H9 (cell line): ENCODE results near the gene CXXC5. TPM values are rescaled to one million over a fixed set of nuclear protein-coding genes. Genes with fewer than 3 reads are reported as not detected.

Source experiments
- DNase-seq: peaks from one replicate; pipeline ENCODE4 v3.0.0-alpha.2; 2017
- H2AFZ ChIP-seq: one replicate; pipeline ENCODE4 v1.6.1; 2013; ENCODE audit warnings: mild to moderate bottlenecking, low read length, control low read depth, moderate library complexity
- H2AK5ac ChIP-seq: 2 replicates; pipeline ENCODE4 v1.6.1; 2013; ENCODE audit warnings: low read length, control low read depth, mixed read lengths; ENCODE audit not compliant: insufficient read length
- H2BK120ac ChIP-seq: one replicate; pipeline ENCODE4 v1.6.1; 2013; ENCODE audit warnings: low read depth, mild to moderate bottlenecking, low read length, control low read depth, inconsistent platforms; ENCODE audit not compliant: poor library complexity, severe bottlenecking
- H2BK12ac ChIP-seq: 2 replicates; pipeline ENCODE4 v1.6.1; 2013; ENCODE audit warnings: low read length, control low read depth, mixed read lengths, low read depth; ENCODE audit not compliant: insufficient read length
- H2BK15ac ChIP-seq: 2 replicates; pipeline ENCODE4 v1.6.1; 2013; ENCODE audit warnings: low read depth, low read length, control low read depth
- H2BK20ac ChIP-seq: one replicate; pipeline ENCODE4 v1.6.1; 2013; ENCODE audit warnings: low read depth, mild to moderate bottlenecking, low read length, control low read depth, inconsistent platforms; ENCODE audit not compliant: poor library complexity, severe bottlenecking
- H2BK5ac ChIP-seq: 2 replicates; pipeline ENCODE4 v1.6.1; 2013; ENCODE audit warnings: low read length, control low read depth, mixed read lengths; ENCODE audit not compliant: insufficient read length
- H3K14ac ChIP-seq: 2 replicates; pipeline ENCODE4 v1.6.1; 2013; ENCODE audit warnings: low read length, control low read depth; ENCODE audit not compliant: insufficient read depth
- H3K18ac ChIP-seq: 2 replicates; pipeline ENCODE4 v1.6.1; 2013; ENCODE audit warnings: low read depth, mild to moderate bottlenecking, mixed read lengths, low read length, control low read depth; ENCODE audit not compliant: insufficient read length
- H3K23ac ChIP-seq: 2 replicates; pipeline ENCODE4 v1.6.1; 2013; ENCODE audit warnings: low read length, control low read depth, mixed read lengths, low read depth; ENCODE audit not compliant: insufficient read length
- H3K23me2 ChIP-seq: 2 replicates; pipeline ENCODE4 v1.6.1; 2013; ENCODE audit warnings: low read depth, mild to moderate bottlenecking, mixed read lengths, low read length, control low read depth; ENCODE audit not compliant: insufficient read length, poor library complexity, severe bottlenecking
- H3K27ac ChIP-seq: 2 replicates; pipeline ENCODE4 v1.5.1; 2013; ENCODE audit warnings: low read length, control low read depth, mixed read lengths, low read depth; ENCODE audit not compliant: insufficient read length
- H3K27me3 ChIP-seq: 2 replicates; pipeline ENCODE4 v1.6.1; 2013; ENCODE audit warnings: low read length, control low read depth, inconsistent platforms; ENCODE audit not compliant: insufficient read depth
- H3K4ac ChIP-seq: 2 replicates; pipeline ENCODE4 v1.6.1; 2013; ENCODE audit warnings: low read depth, mild to moderate bottlenecking, control low read depth, inconsistent platforms, low read length, moderate library complexity
- H3K4me1 ChIP-seq: 2 replicates; pipeline ENCODE4 v1.6.1; 2013; ENCODE audit warnings: low read length, control low read depth, inconsistent platforms; ENCODE audit not compliant: insufficient read depth
- H3K4me2 ChIP-seq: 2 replicates; pipeline ENCODE4 v1.6.1; 2013; ENCODE audit warnings: low read length, control low read depth, mixed read lengths; ENCODE audit not compliant: insufficient read length, insufficient read depth
- H3K56ac ChIP-seq: 2 replicates; pipeline ENCODE4 v1.6.1; 2013; ENCODE audit warnings: low read depth, mild to moderate bottlenecking, mixed read lengths, low read length, control low read depth; ENCODE audit not compliant: insufficient read length
- H3K79me1 ChIP-seq: 2 replicates; pipeline ENCODE4 v1.6.1; 2013; ENCODE audit warnings: low read depth, mild to moderate bottlenecking, moderate library complexity, low read length, control low read depth, inconsistent platforms; ENCODE audit not compliant: insufficient read depth, poor library complexity, severe bottlenecking
- H3K79me2 ChIP-seq: 2 replicates; pipeline ENCODE4 v1.6.1; 2013; ENCODE audit warnings: low read length, control low read depth, inconsistent platforms; ENCODE audit not compliant: insufficient read depth
- H3K9ac ChIP-seq: 2 replicates; pipeline ENCODE4 v1.6.1; 2013; ENCODE audit warnings: low read length, control low read depth, mixed read lengths; ENCODE audit not compliant: insufficient read length; ENCODE audit errors: extremely low read depth
- H3K9me3 ChIP-seq: one replicate; pipeline ENCODE4 v1.6.1; 2013; ENCODE audit warnings: low read depth, low read length, inconsistent platforms; ENCODE audit not compliant: control insufficient read depth
- H3T11ph ChIP-seq: one replicate; pipeline ENCODE4 v1.6.1; 2013; ENCODE audit warnings: mild to moderate bottlenecking, low read length, control low read depth, inconsistent platforms
- H4K20me1 ChIP-seq: one replicate; pipeline ENCODE4 v1.6.1; 2013; ENCODE audit not compliant: control insufficient read depth, insufficient read length, insufficient read depth
- H4K5ac ChIP-seq: 2 replicates; pipeline ENCODE4 v1.6.1; 2013; ENCODE audit warnings: low read depth, mild to moderate bottlenecking, mixed read lengths, low read length, control low read depth; ENCODE audit not compliant: insufficient read length
- H4K8ac ChIP-seq: replicated peaks from 2 replicates; pipeline ENCODE4 v1.6.1; 2013; ENCODE audit warnings: low read length, control low read depth, mixed read lengths, low read depth; ENCODE audit not compliant: insufficient read length
- H4K91ac ChIP-seq: 2 replicates; pipeline ENCODE4 v1.6.1; 2013; ENCODE audit warnings: low read depth, mild to moderate bottlenecking, moderate library complexity, mixed read lengths, low read length, control low read depth; ENCODE audit not compliant: insufficient read length
- H3K27ac Mint-ChIP-seq, 3 experiments: 2 replicates in 2 of 3; 3 replicates in 1 of 3; pipeline ENCODE4 v1.8.0; 2020 to 2021; ENCODE audit warnings: mixed read lengths in 3 of 3, mild to moderate bottlenecking in 1 of 3, moderate library complexity in 1 of 3
- H3K27me3 Mint-ChIP-seq: 2 replicates; pipeline ENCODE4 v1.8.0; 2021; ENCODE audit warnings: low read depth, mild to moderate bottlenecking, moderate library complexity, mixed read lengths
- H3K36me3 Mint-ChIP-seq, 3 experiments: 2 replicates in 2 of 3; 3 replicates in 1 of 3; pipeline ENCODE4 v1.8.0; 2020 to 2021; ENCODE audit warnings: low read depth in 3 of 3, mixed read lengths in 3 of 3; ENCODE audit not compliant: insufficient read depth in 1 of 3
- H3K4me1 Mint-ChIP-seq, 2 experiments: 2 replicates each; pipeline ENCODE4 v1.8.0; 2020; ENCODE audit warnings: mixed read lengths in 2 of 2
- H3K4me3 Mint-ChIP-seq, 2 experiments: 2 replicates in 1 of 2; 3 replicates in 1 of 2; pipeline ENCODE4 v1.8.0; 2020 to 2021; ENCODE audit warnings: mild to moderate bottlenecking in 2 of 2, mixed read lengths in 2 of 2, moderate library complexity in 1 of 2
- H3K9me3 Mint-ChIP-seq, 2 experiments: 2 replicates in 1 of 2; 3 replicates in 1 of 2; pipeline ENCODE4 v1.8.0; 2020; ENCODE audit warnings: mild to moderate bottlenecking in 2 of 2, mixed read lengths in 2 of 2, moderate library complexity in 1 of 2
- CTCF ChIP-seq: fragments of 200-600 bp; sonication (generic); conservative IDR thresholded peaks from 3 replicates; pipeline ENCODE4 v1.8.0; 2021; ENCODE audit warnings: antibody characterized with exemption, mild to moderate bottlenecking
- WGBS: extraction: QIAGEN DNeasy Blood & Tissue Kit; methylation state at CpG from one replicate; pipeline ENCODE4 v1.1.7; 2013; ENCODE audit warnings: missing lambda C conversion rate, low lambda C conversion rate, mixed read lengths; ENCODE audit not compliant: insufficient read length; ENCODE audit errors: extremely low coverage; 5-methylcytosine and 5-hydroxymethylcytosine counted together
- total RNA-seq: library from RNA; stranded (reverse); gene quantifications from 2 replicates; pipeline ENCODE4 v1.2.1, GENCODE V29; 2021

The CXXC5 gene
- total RNA-seq, 1 experiment from 2014 or later = 105 TPM

DNA sequence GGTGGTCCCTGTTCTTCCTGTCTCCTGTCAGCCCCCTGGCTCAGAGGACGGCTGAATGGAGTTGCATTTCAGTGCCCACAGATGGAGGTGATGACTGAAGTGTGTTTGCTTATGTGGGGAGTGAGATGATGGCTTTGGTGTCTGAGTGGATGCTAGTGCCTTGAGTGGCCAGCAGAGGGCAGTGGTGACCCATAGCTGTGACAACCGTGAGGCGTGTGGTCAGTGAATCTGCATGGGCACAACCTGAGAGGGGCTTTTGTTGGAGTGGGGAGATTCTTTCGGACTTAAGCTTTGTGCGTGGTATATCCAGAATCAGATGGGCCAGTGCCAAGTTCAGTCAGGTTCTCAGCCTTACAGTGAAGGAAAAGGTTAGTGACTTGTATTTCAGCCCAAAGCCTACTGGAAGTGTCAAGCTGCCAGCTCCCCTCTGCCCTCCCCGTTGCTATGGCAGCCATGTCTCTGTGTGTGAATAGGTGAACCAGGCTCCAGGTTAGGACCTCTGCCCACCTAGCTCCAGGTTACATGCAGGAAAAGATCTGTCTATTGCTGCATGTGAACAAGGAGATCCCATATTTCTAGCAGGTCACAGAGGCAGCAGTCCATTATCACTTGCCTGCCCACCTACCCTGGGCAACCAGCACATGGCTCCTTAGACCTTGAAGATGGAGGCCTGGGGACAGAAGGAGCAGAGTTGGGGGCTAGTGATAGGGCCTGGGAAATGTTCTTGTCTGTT, 14.7 kb upstream of the CXXC5 start:
- Histone ChIP-seq H3K4ac (no peak overlapping the region), H3K27me3 (no peaks in the 10 kb centered on the region), H3K4me1 (peaks cover 16% of the 10 kb centered on the region; the same call in 1 of the 2 replicates), H2BK12ac (no peak overlapping the region), H2AFZ (no peak overlapping the region), H2BK120ac (no peak overlapping the region), H4K8ac (no peak overlapping the region), H3K27ac (no peak overlapping the region), H2BK20ac (no peak overlapping the region), H3K14ac (no peak overlapping the region), H2BK5ac (no peak overlapping the region), H3K4me2 (no peak overlapping the region), H4K20me1 (no peaks in the 10 kb centered on the region), H3K56ac (no peak overlapping the region), H3K9ac (no peak overlapping the region), H3K79me2 (no peaks in the 10 kb centered on the region), H3T11ph (no peak overlapping the region), H3K23me2 (no peaks in the 10 kb centered on the region), H3K79me1 (no peaks in the 10 kb centered on the region), H3K18ac (no peak overlapping the region), H3K9me3 (no peaks in the 10 kb centered on the region), H2AK5ac (no peak overlapping the region), H3K23ac (no peak overlapping the region), H4K5ac (no peak overlapping the region), H2BK15ac (no peak overlapping the region), H4K91ac (no peak overlapping the region)
- Mint-ChIP-seq H3K4me3 (no peak overlapping the region), H3K27me3 (peaks cover 3% of the 10 kb centered on the region; the same call in 1 of the 2 replicates), H3K4me1 (peaks cover 33 to 41% of the 10 kb centered on the region in 2 experiments), H3K36me3 (peaks cover 3 to 18% (median 4%) of the 10 kb centered on the region in 3 experiments; a peak in 4 of 7 replicates), H3K9me3 (no peaks in the 10 kb centered on the region), H3K27ac (peak overlapping the region in 2 of 3 experiments; percentile 44 to 68; a peak in 2 of 7 replicates)
- WGBS = no CpG with 5 or more reads among the region's 6 CpGs
- peak; percentile 96 for TF ChIP-seq CTCF
- DNase-seq = peak; percentile 86
